CMK (cell line): ENCODE data around the gene OR2T29.
"Not testable (repeated sequence)": the region's sequence is repeated elsewhere in the genome, so short reads cannot be mapped to it uniquely, and the experiment has no call there.

Experiments used
- DNase-seq: peaks from one replicate; pipeline ENCODE4 v3.0.0-alpha.2; 2010; ENCODE audit warnings: low read depth

Gene OR2T29

DNA sequence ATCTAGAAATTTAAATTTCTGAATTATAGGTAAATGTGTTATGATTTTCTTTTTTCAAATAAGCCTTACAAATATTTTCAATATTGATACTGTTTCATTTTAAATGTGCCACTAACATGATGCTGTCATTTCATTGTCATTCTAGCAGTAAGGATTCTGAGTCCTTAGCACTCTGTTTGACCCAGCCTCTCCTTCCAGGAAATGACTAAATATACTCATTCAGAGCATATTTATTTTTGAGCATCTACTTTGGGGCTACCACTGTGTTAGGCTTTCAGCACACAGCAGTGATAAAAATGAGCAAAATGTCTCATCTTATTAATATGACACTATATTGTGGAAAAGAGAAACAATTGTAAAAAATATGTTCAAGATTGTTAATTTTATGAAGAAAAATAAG is 52.4 kb downstream of the OR2T29 start:
- DNase-seq, result not testable (repeated sequence)

GRCh38 chr1:248507773-248508172 is 54.8 kb downstream of the OR2T29 start, which contains the start of gene OR2G6:
Gene OR2G6 (plus strand): TSS chr1:248508073. CDS start chr1:248521647, 13,574 bp downstream.
- DNase-seq, result not testable (repeated sequence)
